ENCODE measurements around the gene OVCA2. TPM values are rescaled to one million over a fixed set of nuclear protein-coding genes. Genes with fewer than 3 reads are reported as not detected.

The OVCA2 gene
- total RNA-seq, 4 donors from 2014 or later: 21.1 to 30.4 (median 26.2) TPM

GRCh38 chr17:1997289-1997926, 44.4 kb upstream of the OVCA2 start:
- DNase-seq (ENCODE audit: low spot score): no peak
- TF ChIP-seq CTCF (IDR thresholded peaks at IDR 0.05): no peak
- no peak for ATAC-seq (ENCODE audit: low FRiP score)

DNA sequence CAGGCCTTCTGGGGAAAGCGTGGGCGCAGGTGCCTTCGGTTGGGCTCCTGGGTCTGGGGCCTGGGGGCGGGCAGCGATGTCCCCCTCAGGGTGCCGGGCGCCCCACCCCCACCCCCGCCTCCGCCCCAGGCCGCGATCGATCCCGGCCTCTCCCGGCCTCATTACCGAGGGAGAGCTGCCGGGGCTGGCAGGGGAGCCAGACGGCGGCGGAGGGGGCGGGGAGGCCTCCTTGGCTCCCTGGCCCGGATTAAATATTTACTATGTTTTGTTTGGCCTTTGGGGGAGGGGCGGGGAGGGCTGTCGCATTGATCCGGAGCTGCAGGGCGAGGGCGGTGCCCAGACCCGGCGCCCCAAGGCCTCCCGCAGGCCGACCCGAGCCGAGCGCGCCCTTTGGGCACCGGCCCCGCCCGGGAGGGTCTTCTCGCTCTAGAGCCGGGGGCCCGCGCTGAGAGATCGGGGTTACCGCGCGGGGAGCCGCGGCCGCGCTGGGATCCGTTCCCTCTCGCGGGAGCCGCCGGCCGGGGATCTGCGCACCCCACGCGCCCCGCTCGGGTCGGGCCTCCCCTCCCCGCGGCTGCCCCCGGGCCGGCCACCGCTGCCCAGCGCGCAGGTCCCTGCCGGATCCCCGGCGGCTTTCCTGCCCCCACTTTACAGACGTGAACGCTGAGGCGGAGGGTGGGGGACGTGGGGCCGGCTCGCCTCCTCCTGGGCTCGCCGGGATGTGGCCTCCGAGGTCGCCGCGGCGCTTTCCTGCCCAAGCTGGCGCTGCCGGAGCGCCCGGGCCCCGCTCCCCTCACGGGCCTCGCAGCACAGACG, 43.7 kb upstream of the OVCA2 start:
- DNase-seq (ENCODE audit: low spot score): no peak
- ATAC-seq (ENCODE audit: low FRiP score): no peak
- no peak for TF ChIP-seq CTCF (IDR thresholded peaks at IDR 0.05)

- no peak for TF ChIP-seq CTCF (IDR thresholded peaks at IDR 0.05)
- ATAC-seq (ENCODE audit: low FRiP score): no peak
- DNase-seq (ENCODE audit: low spot score): no peak
Measured at GRCh38 chr17:1999557-2000251, 42.1 kb upstream of the OVCA2 start.

- no peak for TF ChIP-seq CTCF (IDR thresholded peaks at IDR 0.05)
Measured at GRCh38 chr17:2002767-2003329, 39.0 kb upstream of the OVCA2 start.

DNA sequence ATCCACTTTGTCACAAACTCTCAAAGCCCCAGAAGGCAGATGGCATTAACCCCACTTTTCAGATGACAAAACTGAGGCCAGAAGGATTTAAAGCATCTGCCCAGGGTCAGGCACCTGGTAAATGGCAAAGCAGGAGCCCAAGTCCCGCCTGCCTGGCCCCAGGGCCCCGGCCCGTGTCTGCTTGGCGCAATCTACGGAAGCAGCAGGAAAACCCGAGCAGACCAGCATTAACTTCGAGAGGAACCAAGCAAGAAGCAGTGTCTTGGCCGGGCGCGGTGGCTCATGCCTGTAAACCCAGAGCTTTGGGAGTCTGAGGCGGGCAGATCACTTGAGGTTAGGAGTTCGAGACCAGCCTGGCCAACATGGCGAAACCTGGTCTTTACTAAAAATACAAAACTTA, 38.3 kb upstream of the OVCA2 start:
- TF ChIP-seq CTCF (IDR thresholded peaks at IDR 0.05): no peak
- ATAC-seq (ENCODE audit: low FRiP score): no peak
- no peak for DNase-seq (ENCODE audit: low spot score)

More at GRCh38 chr17:2002767-2003329, 39.0 kb upstream of the OVCA2 start:
- DNase-seq (ENCODE audit: low spot score) (no peak), ATAC-seq (ENCODE audit: low FRiP score) (no peak)

- ATAC-seq (ENCODE audit: low FRiP score) (no peak), DNase-seq (ENCODE audit: low spot score) (no peak)
- no peak for TF ChIP-seq CTCF (IDR thresholded peaks at IDR 0.05)
Measured at GRCh38 chr17:2004435-2004952, 37.3 kb upstream of the OVCA2 start.

Data from omental fat pad (tissue), 4 donors.